HG02571 (cell line): ENCODE data around the gene SLC6A18.
"Not testable (repeated sequence)": the region's sequence is repeated elsewhere in the genome, so short reads cannot be mapped to it uniquely, and the experiment has no call there.

Experiments used
- ATAC-seq: cut with Tn5 transposase; IDR thresholded peaks from one replicate; pipeline ENCODE4 v1.9.1; 2021; ENCODE audit warnings: mild to moderate bottlenecking, moderate library complexity; ENCODE audit not compliant: unreplicated experiment

The SLC6A18 gene

DNA sequence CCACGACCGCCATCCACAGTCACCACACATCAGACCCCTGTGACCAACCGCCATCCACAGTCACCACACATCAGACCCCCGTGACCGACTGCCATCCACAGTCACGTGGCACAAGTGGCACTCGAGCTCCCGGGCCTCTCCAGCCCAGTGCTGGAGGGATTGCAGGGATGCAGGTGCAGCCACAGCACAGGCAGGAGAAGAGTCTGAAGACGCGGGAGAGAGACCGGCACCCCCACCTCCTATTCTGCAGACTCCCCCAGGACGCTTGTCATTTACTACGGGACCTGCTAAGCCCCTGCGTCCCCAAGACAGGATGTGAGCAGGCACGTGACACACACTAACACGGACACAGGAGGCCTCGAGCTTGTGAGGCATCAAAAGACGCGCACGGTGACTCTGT, 48.6 kb downstream of the SLC6A18 start:
- no peak for ATAC-seq

DNA sequence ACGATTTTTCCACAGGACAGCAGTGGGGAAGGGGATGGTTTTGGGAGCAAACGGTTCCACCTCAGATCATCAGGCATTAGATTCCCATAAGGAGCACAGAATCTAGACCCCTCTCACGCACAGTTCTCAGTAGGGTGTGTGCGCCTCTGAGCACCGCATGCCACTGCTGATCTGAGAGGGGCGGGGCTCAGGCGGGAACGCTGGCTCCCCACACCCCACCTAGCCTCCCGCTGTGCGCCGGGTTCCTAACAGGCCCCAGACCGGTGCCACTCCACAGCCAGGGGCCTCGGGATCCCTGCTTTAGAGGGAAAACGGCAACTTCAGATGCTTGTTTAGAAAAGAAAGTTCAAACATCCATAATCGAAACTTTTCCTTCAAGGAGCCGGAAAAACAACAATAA, 49.3 kb downstream of the SLC6A18 start:
- ATAC-seq, result no peak

DNA sequence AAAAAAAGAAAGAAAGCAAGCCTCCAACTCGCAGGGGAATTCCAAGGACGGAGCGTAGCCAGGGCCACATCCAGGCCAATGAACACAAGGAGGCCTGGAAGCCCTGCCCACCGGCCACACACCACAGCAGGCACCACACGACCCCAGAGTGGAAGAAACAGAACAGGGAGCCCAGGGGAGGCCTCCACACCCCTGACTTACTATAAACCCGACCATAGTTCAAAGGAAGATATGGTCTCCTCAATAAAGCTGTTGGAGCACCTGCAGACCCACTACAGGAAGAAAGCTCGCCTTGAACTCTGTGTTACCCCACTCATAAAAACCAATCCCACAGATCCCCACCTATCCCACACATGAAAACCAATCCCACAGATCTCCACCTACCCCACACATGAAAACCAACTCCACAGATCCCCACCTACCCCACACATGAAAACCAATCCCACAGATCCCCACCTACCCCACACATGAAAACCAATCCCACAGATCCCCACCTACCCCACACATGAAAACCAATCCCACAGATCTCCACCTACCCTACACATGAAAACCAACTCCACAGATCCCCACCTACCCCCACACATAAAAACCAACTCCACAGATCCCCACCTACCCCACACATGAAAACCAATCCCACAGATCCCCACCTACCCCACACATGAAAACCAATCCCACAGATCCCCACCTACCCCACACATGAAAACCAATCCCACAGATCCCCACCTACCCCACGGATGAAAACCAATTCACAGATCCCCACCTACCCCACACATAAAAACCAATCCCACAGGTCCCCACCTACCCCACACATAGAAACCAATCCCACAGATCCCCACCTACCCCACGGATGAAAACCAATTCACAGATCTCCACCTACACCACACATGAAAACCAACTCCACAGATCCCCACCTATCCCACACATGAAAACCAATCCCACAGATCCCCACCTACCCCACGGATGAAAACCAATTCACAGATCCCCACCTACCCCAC, 50.5 kb downstream of the SLC6A18 start:
- ATAC-seq, result not testable (repeated sequence)

DNA sequence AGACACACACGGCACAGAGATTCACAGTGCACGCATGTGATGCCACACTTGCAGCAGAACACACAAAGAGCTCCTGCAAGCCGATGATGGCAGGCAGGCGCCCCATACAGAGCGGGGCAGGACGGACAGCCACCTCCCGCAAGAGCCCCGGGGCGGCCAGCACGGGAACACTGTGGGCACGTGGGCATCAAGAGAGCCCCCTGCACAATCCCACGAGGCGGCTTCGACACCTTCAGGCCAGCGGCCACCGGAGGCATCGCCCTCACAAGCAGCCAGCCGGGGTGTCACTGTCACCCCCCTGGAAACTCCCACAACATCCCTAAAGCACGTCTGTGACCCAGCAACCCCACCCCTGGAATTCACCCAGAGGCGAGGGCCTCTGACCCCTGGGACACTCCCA, 51.7 kb downstream of the SLC6A18 start:
- ATAC-seq, result no peak

GRCh38 chr5:1277331-1277730, 52.1 kb downstream of the SLC6A18 start:
- ATAC-seq, result no peak

DNA sequence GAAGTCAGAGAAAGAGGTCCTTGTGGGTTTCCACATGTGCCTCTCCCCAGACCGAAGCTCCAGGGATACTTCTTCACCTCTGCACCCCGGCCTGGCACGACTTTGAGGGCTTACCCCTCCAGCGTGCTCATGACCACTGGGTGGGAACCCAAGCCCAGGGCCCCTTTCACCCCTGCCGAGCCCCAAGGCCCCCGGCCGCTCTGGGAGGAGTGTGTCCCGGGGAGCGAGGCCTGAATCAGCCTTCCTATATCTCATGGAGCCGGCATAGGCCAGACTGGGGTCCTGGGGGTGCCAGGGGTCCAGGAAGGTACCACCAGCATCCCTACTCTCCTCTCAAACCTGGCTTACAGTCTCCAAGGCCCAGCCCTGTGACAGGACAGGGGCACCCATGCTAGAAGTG, 52.6 kb downstream of the SLC6A18 start:
- ATAC-seq, result no peak

DNA sequence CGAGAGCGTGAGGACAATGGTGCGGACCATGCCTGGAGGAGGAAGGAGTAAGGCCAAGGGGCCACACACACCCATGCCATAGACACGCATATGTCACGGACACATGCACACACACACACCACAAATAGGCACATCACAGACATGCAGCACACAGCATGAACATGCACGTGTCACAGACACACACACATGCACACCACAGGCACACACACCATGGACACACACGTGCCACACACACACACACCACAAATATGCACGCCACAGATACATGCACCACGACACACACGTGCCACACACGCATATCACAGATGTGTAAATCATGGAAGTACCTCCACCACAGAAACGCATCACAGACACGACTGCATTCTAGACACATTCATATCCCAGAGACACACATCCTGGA, 53.0 kb downstream of the SLC6A18 start:
- ATAC-seq, result no peak

GRCh38 chr5:1278656-1279442, 53.7 kb downstream of the SLC6A18 start:
- ATAC-seq, result no peak

DNA sequence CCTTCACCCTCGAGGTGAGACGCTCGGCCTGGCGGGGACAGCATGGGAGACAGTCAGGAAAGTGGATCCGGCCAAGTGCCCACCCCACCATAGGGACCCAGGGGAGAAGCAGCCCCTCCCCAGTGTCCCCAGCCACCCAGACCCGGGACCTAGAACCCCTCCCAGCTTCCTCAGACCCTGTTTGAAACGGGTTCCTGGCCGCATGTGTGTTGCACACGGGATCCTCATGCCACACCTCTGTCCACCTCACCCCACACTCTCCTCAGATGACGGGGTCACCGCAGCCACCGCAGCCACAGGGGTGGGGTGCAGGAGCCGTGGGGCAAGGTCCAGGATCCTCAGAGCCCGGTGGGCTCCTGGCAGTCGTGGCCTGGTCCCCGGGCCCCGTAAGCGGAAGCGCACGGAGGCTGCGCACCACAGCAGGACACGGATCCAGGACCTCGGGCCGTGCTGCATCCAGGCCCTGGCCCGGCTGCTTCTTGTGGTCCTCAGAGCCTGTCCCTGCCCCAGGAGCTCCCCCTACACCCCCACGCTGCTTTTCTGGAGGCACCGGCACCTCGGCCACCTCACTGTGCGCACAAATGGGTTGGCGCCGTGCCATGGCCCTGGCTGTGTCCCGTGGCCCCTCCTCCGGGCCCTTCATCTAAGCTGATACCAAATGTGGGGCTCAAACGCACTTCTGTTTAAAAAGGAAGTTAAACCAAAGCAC, 54.4 kb downstream of the SLC6A18 start:
- no peak for ATAC-seq

- ATAC-seq, result no peak
Observed at GRCh38 chr5:1280177-1281037, 55.2 kb downstream of the SLC6A18 start.

DNA sequence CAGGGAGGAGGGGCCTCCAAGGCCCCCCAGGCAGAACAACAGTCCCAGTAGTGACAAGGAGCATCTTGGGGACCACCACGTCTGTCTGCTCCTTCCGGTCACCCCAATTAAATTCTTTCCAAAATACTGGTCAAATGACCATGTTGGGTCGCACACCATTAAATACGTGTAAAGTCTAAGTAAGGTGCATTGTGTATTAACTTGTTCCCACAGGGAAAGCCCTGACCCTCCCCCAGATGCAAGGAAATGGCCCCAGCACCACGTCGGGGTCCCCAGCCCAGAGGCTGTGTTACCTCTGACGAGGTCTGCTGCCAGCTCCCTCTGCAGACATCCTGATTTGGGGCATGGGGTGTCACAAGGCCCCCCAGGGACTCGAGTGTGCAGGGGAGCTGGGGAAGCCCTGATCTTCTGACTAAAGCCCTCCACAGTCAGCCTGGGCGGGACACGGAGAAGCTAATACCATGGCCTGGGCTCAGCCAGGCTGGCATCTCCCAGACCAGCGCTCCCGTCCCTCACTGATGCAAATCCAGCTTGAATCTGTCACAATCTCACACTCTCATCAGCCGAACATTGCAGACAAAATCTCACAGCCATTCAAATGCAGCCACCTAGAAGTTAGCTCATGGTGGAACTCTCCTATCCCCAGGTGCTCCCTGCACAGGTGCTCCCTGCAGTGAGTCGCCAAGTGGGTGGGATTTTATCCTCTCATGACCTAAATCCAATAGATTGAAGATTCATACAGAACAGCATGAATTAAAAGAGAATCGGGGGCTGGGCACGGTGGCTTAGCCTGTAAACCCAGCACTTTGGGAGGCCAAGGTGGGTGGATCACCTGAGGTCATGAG, 56.1 kb downstream of the SLC6A18 start:
- no peak for ATAC-seq

DNA sequence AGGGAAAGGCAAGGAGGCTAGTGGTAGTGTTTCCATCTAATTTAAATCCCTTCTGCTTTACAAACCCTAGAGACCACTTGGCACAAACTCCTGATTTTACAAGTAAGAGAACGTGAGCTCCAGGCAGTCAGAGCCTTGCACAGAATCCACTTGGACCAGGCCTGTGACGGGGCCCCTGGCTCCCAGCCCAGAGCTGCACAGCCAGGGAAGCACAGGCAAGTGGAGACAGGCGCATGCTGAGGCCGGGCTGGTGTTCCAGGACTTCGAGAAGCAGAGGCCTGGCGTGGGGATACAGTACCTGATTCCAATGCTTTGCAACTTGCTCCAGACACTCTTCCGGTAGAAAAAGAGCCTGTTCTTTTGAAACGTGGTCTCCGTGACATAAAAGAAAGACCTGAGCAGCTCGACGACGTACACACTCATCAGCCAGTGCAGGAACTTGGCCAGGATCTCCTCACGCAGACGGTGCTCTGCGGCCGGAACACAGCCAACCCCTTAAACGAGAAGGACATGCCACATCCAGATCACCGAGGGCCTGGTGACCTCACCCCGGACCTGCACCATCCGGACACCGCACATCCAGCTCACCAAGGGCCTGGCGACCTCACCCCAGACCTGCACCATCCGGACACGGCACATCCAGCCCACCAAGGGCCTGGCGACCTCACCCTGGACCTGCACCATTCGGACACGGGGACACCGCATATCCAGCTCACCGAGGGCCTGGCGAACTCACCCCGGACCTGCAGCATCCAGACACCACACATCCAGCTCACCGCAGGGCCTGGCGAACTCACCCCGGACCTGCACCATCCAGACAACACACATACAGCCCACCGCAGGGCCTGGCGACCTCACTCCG, 57.2 kb downstream of the SLC6A18 start:
- no peak for ATAC-seq

DNA sequence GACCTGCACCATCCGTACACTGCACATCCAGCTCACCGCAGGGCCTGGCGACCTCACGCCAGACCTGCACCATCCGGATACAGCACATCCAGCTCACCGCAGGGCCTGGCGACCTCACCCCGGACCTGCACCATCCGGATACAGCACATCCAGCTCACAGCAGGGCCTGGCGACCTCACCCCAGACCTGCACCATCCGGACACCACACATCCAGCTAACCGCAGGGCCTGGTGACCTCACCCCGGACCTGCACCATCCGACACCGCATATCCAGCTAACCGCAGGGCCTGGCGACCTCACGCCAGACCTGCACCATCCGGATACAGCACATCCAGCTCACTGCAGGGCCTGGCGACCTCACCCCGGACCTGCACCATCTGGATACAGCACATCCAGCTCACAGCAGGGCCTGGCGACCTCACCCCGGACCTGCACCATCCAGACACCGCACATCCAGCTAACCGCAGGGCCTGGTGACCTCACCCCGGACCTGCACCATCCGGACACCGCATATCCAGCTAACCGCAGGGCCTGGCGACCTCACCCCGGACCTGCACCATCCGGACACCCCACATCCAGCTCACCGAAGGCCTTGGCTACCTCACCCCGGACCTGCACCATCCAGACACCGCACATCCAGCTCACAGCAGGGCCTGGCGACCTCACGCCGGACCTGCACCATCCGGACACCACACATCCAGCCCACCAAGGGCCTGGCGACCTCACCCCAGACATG, 58.0 kb downstream of the SLC6A18 start:
- ATAC-seq, result not testable (repeated sequence)

GRCh38 chr5:1283729-1284041, 58.5 kb downstream of the SLC6A18 start:
- not testable (repeated sequence) for ATAC-seq

- not testable (repeated sequence) for ATAC-seq
Observed at GRCh38 chr5:1284336-1284970, 59.3 kb downstream of the SLC6A18 start.

DNA sequence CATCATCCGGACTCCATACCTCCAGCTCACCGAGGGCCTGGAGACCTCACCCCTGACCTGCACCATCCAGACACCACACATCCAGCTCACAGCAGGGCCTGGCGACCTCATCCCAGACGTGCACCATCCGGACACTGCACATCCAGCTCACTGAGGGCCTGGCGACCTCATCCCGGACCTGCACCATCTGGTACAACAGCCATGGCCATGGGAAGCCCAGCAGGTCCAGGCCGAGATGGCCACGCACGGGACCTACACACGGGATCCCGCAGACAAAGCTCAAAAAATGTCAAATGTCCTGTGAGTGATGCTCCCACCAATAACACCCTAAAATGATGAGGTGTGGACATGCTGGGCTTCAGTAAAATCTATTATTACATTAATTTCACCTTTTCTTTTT, 60.0 kb downstream of the SLC6A18 start:
- no peak for ATAC-seq

DNA sequence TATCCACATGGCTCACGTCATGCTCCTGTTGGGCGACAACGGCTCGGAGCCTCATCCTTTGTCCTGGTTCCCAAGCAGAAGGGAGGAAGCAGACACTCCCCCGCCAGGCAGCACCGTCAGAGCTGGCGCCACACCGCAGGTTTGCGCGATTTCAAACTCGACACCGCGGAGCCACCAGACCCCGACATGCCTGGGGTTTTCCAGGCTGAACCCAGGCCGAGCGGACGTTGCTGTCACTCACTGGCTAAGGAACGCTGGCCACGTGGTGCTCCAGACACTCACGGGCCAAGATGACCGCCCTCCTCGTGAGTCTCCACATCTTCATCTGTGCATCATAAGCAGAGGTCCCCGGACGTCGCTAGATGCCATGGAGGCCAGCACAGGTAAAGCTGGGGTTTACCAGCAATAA, 60.7 kb downstream of the SLC6A18 start:
- ATAC-seq, result no peak
